Measurements from ENCODE around the gene SLC50A1. TPM values are rescaled to one million over a fixed set of nuclear protein-coding genes. Genes with fewer than 3 reads are reported as not detected.

SLC50A1 gene
- total RNA-seq, 1 donor from 2014 or later, result 22.8 TPM

DNA sequence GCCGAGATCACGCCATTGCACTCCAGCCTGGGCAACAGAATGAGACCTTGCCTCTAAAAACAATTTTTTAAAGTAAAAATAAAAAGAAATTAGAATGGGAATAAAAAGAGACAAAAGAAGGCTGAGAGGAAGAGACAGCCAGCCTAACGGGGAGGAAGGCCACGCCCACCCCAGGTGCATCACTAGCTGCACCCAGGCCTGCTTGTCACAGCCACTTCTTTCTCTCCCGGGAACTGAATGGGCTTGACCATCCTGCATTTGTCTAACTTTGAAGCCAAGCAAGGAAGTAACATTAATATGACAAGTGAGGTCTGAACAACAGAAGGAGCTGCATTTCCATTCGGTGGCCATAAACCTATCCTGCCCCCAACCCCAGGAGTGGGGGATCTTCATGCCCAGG lies 28.8 kb upstream of the SLC50A1 start:
- H3K27me3 ChIP-seq (ENCODE audit: insufficient read depth, low read length), result peaks cover 9% of the 10 kb centered on the region
- no peaks in the 10 kb centered on the region for H3K4me1 Mint-ChIP-seq (ENCODE audit: low read depth, unreplicated experiment)
- no peak overlapping the region for H3K4me3 ChIP-seq (ENCODE audit: insufficient read depth, low read depth, low read length)
- no peaks in the 10 kb centered on the region for H3K79me2 ChIP-seq (ENCODE audit: insufficient read depth, low read length)
- TF ChIP-seq, protein P1, sequence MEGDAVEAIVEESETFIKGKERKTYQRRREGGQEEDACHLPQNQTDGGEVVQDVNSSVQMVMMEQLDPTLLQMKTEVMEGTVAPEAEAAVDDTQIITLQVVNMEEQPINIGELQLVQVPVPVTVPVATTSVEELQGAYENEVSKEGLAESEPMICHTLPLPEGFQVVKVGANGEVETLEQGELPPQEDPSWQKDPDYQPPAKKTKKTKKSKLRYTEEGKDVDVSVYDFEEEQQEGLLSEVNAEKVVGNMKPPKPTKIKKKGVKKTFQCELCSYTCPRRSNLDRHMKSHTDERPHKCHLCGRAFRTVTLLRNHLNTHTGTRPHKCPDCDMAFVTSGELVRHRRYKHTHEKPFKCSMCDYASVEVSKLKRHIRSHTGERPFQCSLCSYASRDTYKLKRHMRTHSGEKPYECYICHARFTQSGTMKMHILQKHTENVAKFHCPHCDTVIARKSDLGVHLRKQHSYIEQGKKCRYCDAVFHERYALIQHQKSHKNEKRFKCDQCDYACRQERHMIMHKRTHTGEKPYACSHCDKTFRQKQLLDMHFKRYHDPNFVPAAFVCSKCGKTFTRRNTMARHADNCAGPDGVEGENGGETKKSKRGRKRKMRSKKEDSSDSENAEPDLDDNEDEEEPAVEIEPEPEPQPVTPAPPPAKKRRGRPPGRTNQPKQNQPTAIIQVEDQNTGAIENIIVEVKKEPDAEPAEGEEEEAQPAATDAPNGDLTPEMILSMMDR (IDR thresholded peaks at IDR 0.05; ENCODE audit: insufficient read depth, low read depth, low read length), result no peak
- no peak for TF ChIP-seq EZH2 (IDR thresholded peaks at IDR 0.05; ENCODE audit: insufficient read depth, low read length)
- no peak overlapping the region for H3K27ac Mint-ChIP-seq (ENCODE audit: unreplicated experiment)
- no peak overlapping the region for H3K27ac ChIP-seq (ENCODE audit: low read depth, low read length)
- H3K27me3 Mint-ChIP-seq (ENCODE audit: low read depth, unreplicated experiment), result peaks cover 30% of the 10 kb centered on the region
- no peak overlapping the region for H3K9ac ChIP-seq (ENCODE audit: low read length)
- H3K36me3 ChIP-seq (ENCODE audit: insufficient read depth, low read length), result no peaks in the 10 kb centered on the region
- no peak overlapping the region for H3K4me3 Mint-ChIP-seq (ENCODE audit: unreplicated experiment)
- DNase-seq (ENCODE audit: low read depth), result no peak
- no peaks in the 10 kb centered on the region for H4K20me1 ChIP-seq (ENCODE audit: insufficient read depth, low read length)
- H3K36me3 Mint-ChIP-seq (ENCODE audit: low read depth, unreplicated experiment), result peaks cover 1% of the 10 kb centered on the region
- H3K9me3 Mint-ChIP-seq (ENCODE audit: unreplicated experiment), result peaks cover 2% of the 10 kb centered on the region
- no peaks in the 10 kb centered on the region for H3K4me1 ChIP-seq (ENCODE audit: insufficient read depth, low read length)
- no peak overlapping the region for H2AFZ ChIP-seq (ENCODE audit: low read depth, low read length)
- FAIRE-seq, result no peak
- H3K9me3 ChIP-seq (ENCODE audit: insufficient read depth, low read depth, low read length), result no peaks in the 10 kb centered on the region
- no peak overlapping the region for H3K4me2 ChIP-seq (ENCODE audit: low read length)

DNA sequence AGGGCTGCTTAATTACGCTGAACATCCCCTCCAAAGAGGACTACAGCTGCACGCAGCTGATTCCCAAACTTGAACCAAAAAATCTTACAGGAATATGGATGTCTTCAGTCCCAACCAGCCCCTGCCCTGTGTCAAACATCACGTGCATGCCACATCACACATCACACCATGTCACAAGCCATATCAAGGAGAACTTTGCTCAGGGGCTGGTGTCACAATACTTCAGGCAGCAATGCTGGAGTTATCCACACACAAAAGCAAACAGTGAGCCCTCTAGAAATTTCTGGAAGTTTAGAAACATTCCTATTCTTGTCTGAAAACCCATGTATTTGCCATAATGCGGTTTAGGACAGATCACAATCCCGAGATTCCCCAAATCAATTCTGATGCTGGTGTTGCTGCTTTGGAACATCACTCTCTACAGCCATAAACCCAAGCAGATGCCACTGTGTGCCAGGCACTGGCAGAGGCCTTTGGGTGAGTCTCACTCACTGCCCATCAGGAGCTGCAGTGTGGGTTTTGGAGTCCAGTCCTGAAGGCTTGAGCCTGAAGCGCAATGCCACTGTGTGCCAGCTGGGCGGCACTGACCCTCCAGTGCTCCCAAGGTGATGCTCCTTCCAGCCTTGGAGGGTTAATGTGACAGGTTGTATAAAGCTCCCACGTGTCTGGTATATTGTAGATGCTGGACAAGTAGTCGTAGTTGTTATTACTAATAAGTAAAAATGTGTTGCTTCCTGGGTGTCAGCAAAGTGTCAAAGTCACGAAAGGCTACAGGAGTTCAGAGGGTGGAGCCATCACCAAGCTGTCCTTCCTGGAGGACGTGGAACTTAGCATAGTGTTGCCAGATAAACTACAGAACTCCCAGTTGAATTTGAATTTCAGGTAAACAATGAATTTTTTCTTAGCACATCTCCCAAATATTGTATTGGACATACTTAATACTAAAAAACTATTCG lies 28.1 kb upstream of the SLC50A1 start:
- H2AFZ ChIP-seq (ENCODE audit: low read depth, low read length), result no peak overlapping the region
- DNase-seq (ENCODE audit: low read depth) (no peak), FAIRE-seq (no peak)
- Mint-ChIP-seq H3K4me3 (ENCODE audit: unreplicated experiment) (no peak overlapping the region), H3K27ac (ENCODE audit: unreplicated experiment) (no peak overlapping the region), H3K4me1 (ENCODE audit: low read depth, unreplicated experiment) (no peaks in the 10 kb centered on the region), H3K36me3 (ENCODE audit: low read depth, unreplicated experiment) (peaks cover 1% of the 10 kb centered on the region), H3K27me3 (ENCODE audit: low read depth, unreplicated experiment) (peaks cover 30% of the 10 kb centered on the region), H3K9me3 (ENCODE audit: unreplicated experiment) (peaks cover 2% of the 10 kb centered on the region)
- no peaks in the 10 kb centered on the region for H3K36me3 ChIP-seq (ENCODE audit: insufficient read depth, low read length)
- no peak overlapping the region for H3K27ac ChIP-seq (ENCODE audit: low read depth, low read length)
- no peak overlapping the region for H3K9ac ChIP-seq (ENCODE audit: low read length)
- no peak overlapping the region for H3K4me2 ChIP-seq (ENCODE audit: low read length)
- H3K4me3 ChIP-seq (ENCODE audit: insufficient read depth, low read depth, low read length), result no peak overlapping the region
- H4K20me1 ChIP-seq (ENCODE audit: insufficient read depth, low read length), result no peaks in the 10 kb centered on the region
- peaks cover 9% of the 10 kb centered on the region for H3K27me3 ChIP-seq (ENCODE audit: insufficient read depth, low read length)
- no peaks in the 10 kb centered on the region for H3K79me2 ChIP-seq (ENCODE audit: insufficient read depth, low read length)
- no peaks in the 10 kb centered on the region for H3K4me1 ChIP-seq (ENCODE audit: insufficient read depth, low read length)
- TF ChIP-seq, protein P1 (IDR thresholded peaks at IDR 0.05; ENCODE audit: insufficient read depth, low read depth, low read length), result no peak
- no peak for TF ChIP-seq EZH2 (IDR thresholded peaks at IDR 0.05; ENCODE audit: insufficient read depth, low read length)
- H3K9me3 ChIP-seq (ENCODE audit: insufficient read depth, low read depth, low read length), result no peaks in the 10 kb centered on the region

DNA sequence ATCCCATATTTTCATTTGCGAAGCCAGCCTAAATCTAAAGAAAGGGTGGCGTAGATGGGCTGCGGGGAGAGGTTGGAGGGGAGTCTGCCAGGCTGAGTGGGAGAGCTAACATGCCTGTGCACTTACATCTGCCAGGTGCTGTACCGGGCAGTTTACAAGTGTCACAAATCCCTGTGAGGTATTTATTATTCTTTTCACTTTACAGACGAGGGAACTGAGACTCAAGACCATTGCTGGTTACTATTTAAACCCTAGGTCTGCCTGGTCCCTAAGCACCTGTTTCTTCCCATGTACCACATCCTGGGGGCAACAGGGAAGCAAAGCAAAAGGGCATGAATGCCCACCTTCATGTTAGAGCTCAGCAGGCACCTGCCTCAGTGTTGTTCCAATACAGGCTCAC lies 27.4 kb upstream of the SLC50A1 start:
- no peaks in the 10 kb centered on the region for H4K20me1 ChIP-seq (ENCODE audit: insufficient read depth, low read length)
- FAIRE-seq (no peak), DNase-seq (ENCODE audit: low read depth) (no peak)
- H3K4me2 ChIP-seq (ENCODE audit: low read length), result no peak overlapping the region
- H3K4me1 ChIP-seq (ENCODE audit: insufficient read depth, low read length), result no peaks in the 10 kb centered on the region
- H3K4me3 ChIP-seq (ENCODE audit: insufficient read depth, low read depth, low read length), result no peak overlapping the region
- no peaks in the 10 kb centered on the region for H3K79me2 ChIP-seq (ENCODE audit: insufficient read depth, low read length)
- H3K4me1 Mint-ChIP-seq (ENCODE audit: low read depth, unreplicated experiment), result no peaks in the 10 kb centered on the region
- no peak overlapping the region for H3K27ac Mint-ChIP-seq (ENCODE audit: unreplicated experiment)
- no peaks in the 10 kb centered on the region for H3K36me3 ChIP-seq (ENCODE audit: insufficient read depth, low read length)
- peaks cover 2% of the 10 kb centered on the region for H3K9me3 Mint-ChIP-seq (ENCODE audit: unreplicated experiment)
- H3K27ac ChIP-seq (ENCODE audit: low read depth, low read length), result no peak overlapping the region
- no peaks in the 10 kb centered on the region for H3K9me3 ChIP-seq (ENCODE audit: insufficient read depth, low read depth, low read length)
- no peak overlapping the region for H3K4me3 Mint-ChIP-seq (ENCODE audit: unreplicated experiment)
- H3K27me3 Mint-ChIP-seq (ENCODE audit: low read depth, unreplicated experiment), result peaks cover 30% of the 10 kb centered on the region
- no peak overlapping the region for H2AFZ ChIP-seq (ENCODE audit: low read depth, low read length)
- H3K9ac ChIP-seq (ENCODE audit: low read length), result no peak overlapping the region
- TF ChIP-seq, protein P1 (IDR thresholded peaks at IDR 0.05; ENCODE audit: insufficient read depth, low read depth, low read length), result no peak
- no peak for TF ChIP-seq EZH2 (IDR thresholded peaks at IDR 0.05; ENCODE audit: insufficient read depth, low read length)
- peaks cover 1% of the 10 kb centered on the region for H3K36me3 Mint-ChIP-seq (ENCODE audit: low read depth, unreplicated experiment)
- peaks cover 9% of the 10 kb centered on the region for H3K27me3 ChIP-seq (ENCODE audit: insufficient read depth, low read length)

Data from astrocyte (in vitro differentiated cells and primary cell).